Measurements from ENCODE around the gene SPAG4. TPM values are rescaled to one million over a fixed set of nuclear protein-coding genes. Genes with fewer than 3 reads are reported as not detected.
A peak's percentile ranks its signal among the peaks of the same experiment; 100 is the strongest.

Gene SPAG4
- total RNA-seq, 1 donor: 6.5 TPM

- no peak for DNase-seq (ENCODE audit: low read depth in 2 of 3, low spot score in 2 of 3)
These were observed 37.2 kb downstream of the SPAG4 start for GRCh38 chr20:35652641-35653429.

- no peak for DNase-seq (ENCODE audit: low read depth in 2 of 3, low spot score in 2 of 3)
These were observed 37.8 kb downstream of the SPAG4 start for GRCh38 chr20:35653430-35653734.

GRCh38 chr20:35653893-35654292, 38.3 kb downstream of the SPAG4 start:
- DNase-seq (ENCODE audit: low read depth in 2 of 3, low spot score in 2 of 3): no peak

GRCh38 chr20:35654415-35654814, 38.8 kb downstream of the SPAG4 start:
- no peak for DNase-seq (ENCODE audit: low read depth in 2 of 3, low spot score in 2 of 3)

GRCh38 chr20:35657271-35657670, 41.6 kb downstream of the SPAG4 start:
- DNase-seq (ENCODE audit: low read depth in 2 of 3, low spot score in 2 of 3): peak in 2 of 3 donors; percentile 5

- DNase-seq (ENCODE audit: low read depth in 2 of 3, low spot score in 2 of 3): no peak
These were observed 44.7 kb downstream of the SPAG4 start for GRCh38 chr20:35660122-35660937.

- DNase-seq (ENCODE audit: low read depth in 2 of 3, low spot score in 2 of 3): no peak
These were observed 45.4 kb downstream of the SPAG4 start for GRCh38 chr20:35661053-35661452.

GRCh38 chr20:35661908-35662307, 46.3 kb downstream of the SPAG4 start:
- DNase-seq (ENCODE audit: low read depth in 2 of 3, low spot score in 2 of 3): no peak

GRCh38 chr20:35662551-35662950, 46.9 kb downstream of the SPAG4 start:
- no peak for DNase-seq (ENCODE audit: low read depth in 2 of 3, low spot score in 2 of 3)

- DNase-seq (ENCODE audit: low read depth in 2 of 3, low spot score in 2 of 3): peak; percentile 41 to 64 (median 60)
These were observed 48.2 kb downstream of the SPAG4 start for GRCh38 chr20:35663516-35664465.

GRCh38 chr20:35664466-35665206, 49.0 kb downstream of the SPAG4 start, which contains the start of the genes CPNE1 and RBM12:
Gene CPNE1 (minus strand): TSS chr20:35664900. CDS start chr20:35632923, 31,977 bp downstream.
Gene RBM12 (minus strand): TSS chr20:35664900. CDS start chr20:35655322, 9,578 bp downstream.
- DNase-seq (ENCODE audit: low read depth in 2 of 3, low spot score in 2 of 3): peak; percentile 86 to 96 (median 94)

- DNase-seq (ENCODE audit: low read depth in 2 of 3, low spot score in 2 of 3): no peak
These were observed 50.3 kb downstream of the SPAG4 start for GRCh38 chr20:35665949-35666288.

GRCh38 chr20:35669221-35669620, 53.6 kb downstream of the SPAG4 start:
- DNase-seq (ENCODE audit: low read depth in 2 of 3, low spot score in 2 of 3): no peak

GRCh38 chr20:35669681-35670080, 54.1 kb downstream of the SPAG4 start:
- DNase-seq (ENCODE audit: low read depth in 2 of 3, low spot score in 2 of 3): no peak

Small RNA genes within 50 kb of the gene (small RNA-seq; reads per million reads assigned to genes)
- gene RNU6-759P (not detected), gene RPL37P1 (not detected)

Other genes starting within 250 kb of the SPAG4 start
- gene UQCC1, start 203.9 kb upstream of the SPAG4 start, total RNA-seq: 16.4 TPM
- under 0.01 TPM for gene GDF5, start 177.6 kb upstream of the SPAG4 start, total RNA-seq
- 12.4 TPM for gene CEP250, start 160.2 kb upstream of the SPAG4 start, total RNA-seq
- gene C20orf173, start 86.2 kb upstream of the SPAG4 start, total RNA-seq: not detected
- gene ERGIC3, start 73.8 kb upstream of the SPAG4 start, total RNA-seq: 650 TPM
- 369 TPM for gene CPNE1, start 49.1 kb downstream of the SPAG4 start, total RNA-seq
- 85.9 TPM for gene RBM12, start 49.1 kb downstream of the SPAG4 start, total RNA-seq
- 25.0 TPM for gene NFS1, start 83.5 kb downstream of the SPAG4 start, total RNA-seq
- 146 TPM for gene ROMO1, start 83.6 kb downstream of the SPAG4 start, total RNA-seq
- 256 TPM for gene RBM39, start 126.4 kb downstream of the SPAG4 start, total RNA-seq
- 42.3 TPM for gene PHF20, start 156.2 kb downstream of the SPAG4 start, total RNA-seq

All from hematopoietic multipotent progenitor cell (in vitro differentiated cells).